GM19463 (cell line): ENCODE measurements around the gene CTNNA2.

Experiments
- ATAC-seq: cut with Tn5 transposase; IDR thresholded peaks from one replicate; pipeline ENCODE4 v1.9.1; 2021; ENCODE audit warnings: mild to moderate bottlenecking, moderate library complexity; ENCODE audit not compliant: unreplicated experiment

CTNNA2 gene

DNA sequence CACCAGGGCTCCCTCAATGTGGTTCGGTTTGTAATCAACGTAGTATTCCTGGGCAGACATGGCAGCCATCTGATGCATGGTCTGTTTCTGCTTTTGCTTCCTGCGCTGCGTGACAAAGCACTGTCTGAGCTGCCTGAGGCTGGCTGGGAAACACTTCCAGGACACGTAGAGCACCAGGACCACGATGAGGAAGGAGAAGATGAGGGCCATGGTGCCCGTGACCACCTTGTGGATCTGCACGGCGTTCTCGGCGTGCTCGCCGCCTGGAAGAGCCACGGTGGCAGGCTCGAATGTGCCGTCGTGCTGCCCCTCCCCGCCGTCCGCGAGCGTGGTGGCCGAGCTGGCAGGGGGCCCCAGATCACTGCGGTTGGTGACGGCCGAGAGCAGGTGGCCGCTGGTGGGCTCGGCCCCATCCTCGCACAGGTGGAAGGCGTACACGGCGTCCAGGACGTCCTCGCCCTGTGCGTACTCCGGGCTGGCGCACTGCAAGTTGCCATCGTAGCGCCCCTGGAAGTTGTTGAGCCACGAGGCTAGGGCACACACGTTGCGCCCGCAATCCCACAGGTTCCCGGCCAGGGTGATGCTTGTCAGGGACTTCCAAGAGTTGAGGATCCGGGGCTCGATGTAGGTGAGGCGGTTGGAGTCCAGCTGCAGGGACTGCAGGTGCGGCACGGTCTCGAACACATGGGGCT is 789.6 kb downstream of the CTNNA2 start:
- ATAC-seq = no peak

- ATAC-seq = no peak
Measured at GRCh38 chr2:80303006-80303908, 790.4 kb downstream of the CTNNA2 start.

- no peak for ATAC-seq
Measured at GRCh38 chr2:80303909-80304837, 791.3 kb downstream of the CTNNA2 start, which contains the start of gene LRRTM1. LRRTM1 (minus strand) TSS chr2:80304752; CDS start chr2:80303819, 933 bp downstream.

GRCh38 chr2:80311304-80311703 is 798.5 kb downstream of the CTNNA2 start:
- no peak for ATAC-seq

DNA sequence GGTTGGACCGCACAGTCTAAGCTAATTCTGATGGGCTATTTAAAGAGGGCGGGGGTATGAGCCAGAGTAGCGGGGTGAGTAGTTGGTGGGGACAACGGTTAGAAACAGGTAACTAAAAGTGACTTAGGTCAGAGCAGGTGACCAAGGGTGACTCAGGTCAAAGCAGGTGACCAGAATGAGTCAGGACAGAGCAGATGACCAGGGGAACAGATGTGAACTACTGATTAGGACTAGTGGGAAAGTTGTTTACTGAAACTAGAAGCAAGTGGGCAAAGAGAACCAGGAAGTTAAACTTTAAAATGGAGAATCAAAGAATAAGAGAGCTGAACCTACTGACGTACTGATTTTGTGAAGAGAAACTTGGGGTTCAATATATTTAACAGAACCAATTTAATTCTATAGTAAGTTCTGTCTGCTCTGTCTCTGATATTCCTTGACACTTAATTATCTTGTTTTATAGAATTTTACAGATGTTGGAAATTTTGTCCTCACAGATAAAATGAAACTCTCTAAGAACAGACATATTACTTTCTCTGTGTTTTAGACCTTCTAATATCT is 799.5 kb downstream of the CTNNA2 start:
- ATAC-seq = no peak

GRCh38 chr2:80322311-80322920 is 809.6 kb downstream of the CTNNA2 start:
- ATAC-seq = no peak

DNA sequence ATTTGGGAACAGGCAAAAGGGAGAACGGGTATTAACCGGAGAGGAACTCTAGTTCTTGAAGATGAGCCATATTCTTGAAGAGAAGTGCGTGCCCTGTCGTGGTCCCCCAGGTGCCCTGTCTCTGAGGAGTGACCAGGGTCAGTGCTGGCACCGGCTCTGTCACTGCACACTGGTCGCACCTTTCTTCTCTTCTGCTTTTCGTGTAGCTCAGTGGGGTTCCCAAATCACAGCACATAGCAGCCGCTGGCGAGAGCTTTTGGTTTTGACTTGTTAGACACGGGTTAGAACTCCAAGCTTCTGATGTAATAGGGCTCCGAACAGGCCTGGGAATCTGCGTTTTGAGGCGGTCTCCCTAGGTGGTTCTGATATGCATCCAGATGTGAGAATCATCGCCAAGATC is 810.1 kb downstream of the CTNNA2 start:
- no peak for ATAC-seq

DNA sequence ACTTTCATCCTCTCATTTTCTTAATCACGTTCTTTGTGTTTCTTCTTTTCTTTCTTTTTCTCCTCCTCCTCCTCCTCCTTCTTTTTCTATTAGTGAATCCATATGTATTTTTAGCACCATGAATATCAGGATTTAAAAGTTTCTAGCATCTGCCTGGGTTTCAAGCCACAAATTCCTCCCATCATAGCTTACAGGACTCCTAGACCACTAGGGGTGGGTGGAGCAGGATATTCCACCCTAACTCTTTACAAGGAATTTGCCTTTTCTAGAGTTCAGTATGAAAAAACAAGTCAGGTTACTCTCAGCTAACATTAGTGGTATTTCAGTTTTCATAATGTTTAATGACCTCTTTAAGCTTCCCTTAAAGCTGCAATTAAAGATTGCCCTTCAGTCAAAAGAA is 810.8 kb downstream of the CTNNA2 start:
- ATAC-seq = no peak

- ATAC-seq = no peak
Measured at GRCh38 chr2:80324525-80324924, 811.7 kb downstream of the CTNNA2 start.

DNA sequence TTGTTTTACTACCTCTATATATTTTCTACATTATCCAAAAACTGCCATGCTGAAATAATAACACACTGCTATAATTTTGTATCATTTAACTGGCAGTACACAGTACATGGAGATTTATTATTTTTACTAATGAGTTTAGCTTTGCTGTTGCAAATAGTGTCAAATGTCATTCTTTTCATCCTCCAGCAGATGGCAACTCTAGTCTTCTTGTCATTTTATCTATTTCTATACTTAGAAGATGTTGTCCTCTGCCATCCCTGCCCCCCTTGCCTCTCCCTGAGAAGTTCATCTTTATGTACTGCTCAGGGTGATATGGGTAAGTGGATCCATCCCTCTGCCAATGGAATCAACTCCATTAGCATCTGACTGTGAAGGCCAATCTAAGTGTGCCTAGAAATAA is 813.4 kb downstream of the CTNNA2 start:
- no peak for ATAC-seq

DNA sequence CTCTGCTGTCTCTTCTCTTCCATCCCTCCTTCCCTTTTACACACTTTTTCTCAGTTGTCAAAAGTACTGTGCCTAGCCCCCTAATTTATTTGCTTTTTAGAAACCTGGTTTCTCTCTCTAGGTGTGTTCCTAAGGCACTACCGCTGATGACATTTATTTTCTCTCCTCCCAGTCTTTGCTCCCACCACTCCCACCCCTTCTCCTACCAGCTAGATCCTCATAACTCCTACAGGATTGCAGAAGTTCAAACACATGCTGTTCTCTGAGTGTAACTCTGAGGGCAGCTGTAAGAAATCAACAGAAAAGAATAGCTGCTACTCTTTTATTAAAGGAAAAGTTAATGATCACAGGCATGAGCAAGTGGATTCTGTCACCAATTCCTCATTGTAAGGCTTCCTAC is 814.0 kb downstream of the CTNNA2 start:
- ATAC-seq = no peak

GRCh38 chr2:80328159-80328571 is 815.3 kb downstream of the CTNNA2 start:
- no peak for ATAC-seq

DNA sequence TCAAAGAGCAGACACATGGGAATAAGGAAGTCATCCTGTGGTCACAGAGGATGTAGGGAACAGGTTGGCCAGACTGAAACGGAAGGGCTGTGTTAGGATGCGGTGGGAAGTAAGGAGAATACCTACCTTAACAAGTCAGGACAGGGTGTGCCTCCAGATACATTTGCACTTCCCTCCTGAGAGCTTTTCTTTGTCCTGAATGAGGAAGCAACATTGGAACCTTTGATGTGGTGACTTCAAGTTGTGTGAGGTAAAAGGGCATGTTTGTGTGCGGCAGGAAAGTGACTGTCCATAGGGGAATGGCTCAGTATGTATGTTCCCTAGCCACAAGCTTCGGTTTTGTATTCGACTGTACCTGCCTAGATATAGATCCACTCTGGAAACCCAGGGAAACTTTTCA is 816.6 kb downstream of the CTNNA2 start:
- ATAC-seq = no peak

- ATAC-seq = no peak
Measured at GRCh38 chr2:80330527-80331450, 817.9 kb downstream of the CTNNA2 start.

DNA sequence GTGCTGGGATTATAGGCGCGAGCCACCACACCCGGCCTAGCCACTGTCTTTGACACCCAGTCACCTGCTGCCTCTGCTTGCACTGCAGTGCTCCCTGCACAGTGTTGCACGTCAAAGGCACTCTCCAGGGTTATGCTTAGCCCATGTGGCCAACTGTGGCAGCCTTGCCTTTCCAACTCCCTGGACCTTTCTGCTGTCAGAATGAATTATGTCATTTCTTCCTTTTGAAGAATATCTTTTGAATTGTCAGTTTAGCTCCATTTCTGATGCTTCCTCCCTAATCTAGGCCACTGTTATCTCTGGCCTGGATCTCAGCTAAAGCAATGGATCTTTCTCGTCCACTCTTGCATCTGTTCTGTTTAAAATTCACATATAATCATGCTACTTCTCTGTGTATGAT is 821.0 kb downstream of the CTNNA2 start:
- no peak for ATAC-seq

DNA sequence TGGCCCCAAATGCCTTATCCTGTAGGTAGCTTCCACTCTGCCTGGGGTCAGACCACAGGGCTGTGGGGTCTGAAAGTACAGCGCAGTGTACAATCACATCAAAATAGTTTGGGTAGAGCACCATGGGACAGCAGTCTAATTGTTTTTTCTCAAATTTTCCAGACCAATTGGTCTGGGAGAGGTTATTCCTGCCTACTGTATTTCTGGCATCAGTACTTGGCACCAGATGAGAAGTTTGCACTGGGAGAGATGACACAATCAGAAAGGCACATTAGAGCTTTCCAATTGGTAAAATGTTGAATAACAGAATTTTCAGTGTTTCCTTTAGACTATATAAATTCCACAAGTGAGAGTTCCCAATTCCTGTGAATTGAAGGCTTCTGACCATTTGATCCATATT is 822.6 kb downstream of the CTNNA2 start:
- no peak for ATAC-seq

- no peak for ATAC-seq
Measured at GRCh38 chr2:80338794-80339193, 825.9 kb downstream of the CTNNA2 start.

- ATAC-seq = no peak
Measured at GRCh38 chr2:80340022-80340421, 827.2 kb downstream of the CTNNA2 start.

- no peak for ATAC-seq
Measured at GRCh38 chr2:80348078-80348477, 835.2 kb downstream of the CTNNA2 start.
